K562 (cell line): ENCODE results near the gene KRTAP5-7. TPM values are rescaled to one million over a fixed set of nuclear protein-coding genes. Genes with fewer than 3 reads are reported as not detected.

Source experiments
- ATAC-seq: fragments of 200-7000 bp; cut with Tn5 transposase; 3 replicates; pipeline ENCODE4 v1.9.1; 2020; ENCODE audit warnings: moderate library complexity
- BruUV-seq: library from RNA; stranded (reverse); fragments of 400-500 nt; replicated peaks from 2 replicates; lab custom pipeline; 2021; lab: Mats Ljungman, UMichigan
- CTCF ChIA-PET: fragments of 300-600 bp; formaldehyde crosslinking; extraction: SDS; loops from one replicate; lab custom pipeline; 2021; ENCODE audit warnings: low intra/inter-chr PET ratio; lab: Yijun Ruan, JAX
- POLR2A ChIA-PET: fragments of 300-600, 350-650 bp; sonication (Branson Sonifier 250); formaldehyde crosslinking; extraction: SDS; loops from one replicate; lab custom pipeline; 2021; ENCODE audit warnings: antibody characterized with exemption, inconsistent platforms; lab: Yijun Ruan, JAX
- DNase-seq, 4 experiments: peaks; one replicate each; pipeline versions ENCODE4 v3.0.0 to v3.0.0-alpha.2; 2011 to 2018; ENCODE audit warnings: low spot score in 3 of 4, mixed read lengths in 3 of 4; ENCODE audit errors: extremely low read depth in 1 of 4
- FAIRE-seq: peaks from 2 replicates; lab custom pipeline; 2011; peaks lifted over from hg19 to GRCh38; lab: Jason Lieb, UNC
- H2AFZ ChIP-seq: 2 replicates; pipeline ENCODE4 v1.6.0; 2011; ENCODE audit warnings: low read depth, low read length, control low read depth, inconsistent platforms
- H3K27ac ChIP-seq: fragments of 200-600 bp; 3 replicates; pipeline ENCODE4 v1.8.0; 2011; ENCODE audit warnings: low read depth, mild to moderate bottlenecking, control low read depth, inconsistent platforms, low read length, moderate library complexity, mixed read lengths; ENCODE audit errors: extremely low read depth
- H3K27me3 ChIP-seq, 2 experiments: fragments of 300-600 bp in 1 of 2; 2 replicates in 1 of 2; 3 replicates in 1 of 2; pipeline versions ENCODE4 v1.6.0 to v1.8.0; 2011; ENCODE audit warnings: inconsistent platforms in 2 of 2, low read length in 2 of 2, mild to moderate bottlenecking in 1 of 2, mixed read lengths in 1 of 2, moderate library complexity in 1 of 2; ENCODE audit not compliant: control insufficient read depth in 2 of 2, insufficient read depth in 2 of 2
- H3K36me3 ChIP-seq: fragments of 300-600 bp; 3 replicates; pipeline ENCODE4 v1.8.0; 2011; ENCODE audit warnings: mild to moderate bottlenecking, low read length, inconsistent platforms; ENCODE audit not compliant: control insufficient read depth, insufficient read depth
- H3K4me1 ChIP-seq, 2 experiments: fragments of 200-600 bp in 1 of 2; replicated peaks in 1 of 2; 2 replicates in 1 of 2; 3 replicates in 1 of 2; pipeline versions ENCODE4 v1.5.1 to v1.8.0; 2011; ENCODE audit warnings: inconsistent platforms in 2 of 2, low read length in 2 of 2, mild to moderate bottlenecking in 1 of 2, mixed read lengths in 1 of 2, moderate library complexity in 1 of 2; ENCODE audit not compliant: control insufficient read depth in 2 of 2, insufficient read depth in 2 of 2
- H3K4me2 ChIP-seq: 2 replicates; pipeline ENCODE4 v1.6.1; 2011; ENCODE audit warnings: low read length, control low read depth, inconsistent platforms, mixed read lengths; ENCODE audit not compliant: insufficient read depth
- H3K4me3 ChIP-seq: fragments of 200-600 bp; sonication (generic), shearing (Covaris generic); 2 replicates; pipeline ENCODE4 v1.5.1; 2016; ENCODE audit warnings: control low read depth, inconsistent platforms
- H3K79me2 ChIP-seq: fragments of 200-600 bp; 3 replicates; pipeline ENCODE4 v1.8.0; 2011; ENCODE audit warnings: low read length, inconsistent platforms; ENCODE audit not compliant: control insufficient read depth, insufficient read depth
- H3K9ac ChIP-seq, 2 experiments: 2 replicates each; pipeline versions ENCODE4 v1.6.0 to v1.6.1; 2011; ENCODE audit warnings: low read depth in 2 of 2, low read length in 2 of 2, control low read depth in 1 of 2, inconsistent platforms in 1 of 2, mild to moderate bottlenecking in 1 of 2, mixed read lengths in 1 of 2; ENCODE audit not compliant: insufficient read depth in 1 of 2
- H3K9me1 ChIP-seq: one replicate; pipeline ENCODE4 v1.6.0; 2011; ENCODE audit warnings: inconsistent platforms, mild to moderate bottlenecking, low read length, moderate library complexity; ENCODE audit not compliant: control insufficient read depth, insufficient read depth
- H3K9me3 ChIP-seq: replicated peaks from 2 replicates; pipeline ENCODE4 v1.5.1; 2011; ENCODE audit warnings: low read depth, low read length, inconsistent platforms; ENCODE audit not compliant: control insufficient read depth, insufficient read depth
- H4K20me1 ChIP-seq: replicated peaks from 2 replicates; pipeline ENCODE4 v1.6.1; 2011; ENCODE audit warnings: low read length, inconsistent platforms, mixed read lengths; ENCODE audit not compliant: control insufficient read depth, insufficient read depth
- ATF1 ChIP-seq, 2 experiments: fragments of 450-650 bp in 1 of 2; IDR thresholded peaks; 2 replicates each; pipeline ENCODE4 v1.6.1; 2016; ENCODE audit warnings: missing compliant biosample characterization in 1 of 2, missing genetic modification characterization in 1 of 2
- BRF2 ChIP-seq: IDR thresholded peaks from 3 replicates; pipeline ENCODE4 v1.6.1; 2011; ENCODE audit warnings: borderline replicate concordance, mild to moderate bottlenecking; ENCODE audit not compliant: insufficient read length, insufficient read depth
- CHAMP1 ChIP-seq: fragments of 450-650 bp; IDR thresholded peaks from 2 replicates; pipeline ENCODE4 v1.6.1; 2016; ENCODE audit warnings: mild to moderate bottlenecking
- ELK3 ChIP-seq: fragments of 450-650 bp; formaldehyde crosslinking; IDR thresholded peaks from 2 replicates; pipeline ENCODE4 v1.4.0; 2020; ENCODE audit warnings: mild to moderate bottlenecking
- EZH2 ChIP-seq: IDR thresholded peaks from 2 replicates; pipeline ENCODE4 v1.6.1; 2012; ENCODE audit warnings: low read depth, mild to moderate bottlenecking, inconsistent platforms, low read length, borderline replicate concordance
- FOXJ2 ChIP-seq: fragments of 200-800 bp; sonication (Bioruptor generic); IDR thresholded peaks from 2 replicates; pipeline ENCODE4 v1.6.1; 2016; ENCODE audit warnings: missing genetic modification characterization, missing compliant biosample characterization
- HIVEP1 ChIP-seq: fragments of 250-450 bp; sonication (Bioruptor Pico); IDR thresholded peaks from 2 replicates; pipeline ENCODE4 v1.4.0; 2020; ENCODE audit warnings: mild to moderate bottlenecking
- IRF2 ChIP-seq: sonication (generic); formaldehyde crosslinking; IDR thresholded peaks from 2 replicates; pipeline ENCODE4 v1.8.1; 2022; ENCODE audit warnings: mild to moderate bottlenecking, missing genetic modification reagents
- KDM5B ChIP-seq: fragments of 200-600 bp; sonication (generic); IDR thresholded peaks from 2 replicates; pipeline ENCODE4 v1.6.1; 2012; ENCODE audit warnings: low read depth, mild to moderate bottlenecking, moderate library complexity, low read length, control low read depth, inconsistent platforms; ENCODE audit not compliant: insufficient replicate concordance
- MECOM ChIP-seq: fragments of 250-450 bp; sonication (Bioruptor Pico); IDR thresholded peaks from 2 replicates; pipeline ENCODE4 v1.8.0; 2022; ENCODE audit warnings: inconsistent platforms
- POLR2A ChIP-seq: fragments of 450-650 bp; conservative IDR thresholded peaks from 2 replicates; pipeline ENCODE4 v1.6.1; 2016
- POLR3A ChIP-seq: IDR thresholded peaks from 2 replicates; pipeline ENCODE4 v1.6.1; 2011; ENCODE audit warnings: borderline replicate concordance, mild to moderate bottlenecking, moderate library complexity; ENCODE audit not compliant: insufficient read length, insufficient read depth; ENCODE audit errors: extremely low read depth
- PTBP1 ChIP-seq: fragments of 200-400 bp; formaldehyde crosslinking; IDR thresholded peaks from 2 replicates; pipeline ENCODE4 v1.6.1; 2017; ENCODE audit warnings: low read depth, low read length
- SAFB2 ChIP-seq: fragments of 200-400 bp; formaldehyde crosslinking; IDR thresholded peaks from 2 replicates; pipeline ENCODE4 v1.6.1; 2018; ENCODE audit warnings: borderline replicate concordance, low read length, low read depth, moderate library complexity; ENCODE audit not compliant: severe bottlenecking
- ZNF124 ChIP-seq: sonication (generic); formaldehyde crosslinking; IDR thresholded peaks from 2 replicates; pipeline ENCODE4 v1.8.1; 2022; ENCODE audit warnings: missing genetic modification reagents
- ZNF134 ChIP-seq: fragments of 250-450 bp; sonication (Bioruptor Pico); conservative IDR thresholded peaks from 2 replicates; pipeline ENCODE4 v1.4.0; 2020
- ZNF324 ChIP-seq: fragments of 250-450 bp; sonication (Bioruptor Pico); IDR thresholded peaks from 2 replicates; pipeline ENCODE4 v1.4.0; 2020; ENCODE audit warnings: mild to moderate bottlenecking
- WGBS: fragments of 100-300 bp; shearing (Covaris generic); methylation state at CpG from one replicate; pipeline ENCODE4 v1.1.6; 2016; ENCODE audit warnings: low coverage, mixed read lengths; ENCODE audit not compliant: insufficient coverage; ENCODE audit errors: missing lambda C conversion rate; 5-methylcytosine and 5-hydroxymethylcytosine counted together
- in situ Hi-C: fragments of 300-500 bp; cut with MboI; formaldehyde crosslinking; loops from 4 replicates; pipeline ENCODE4 v1.15.0; 2018; ENCODE audit warnings: inconsistent platforms, mixed read lengths
- intact Hi-C: fragments of 100-400 bp; cut with micrococcal nuclease; formaldehyde crosslinking; loops from 2 replicates; pipeline ENCODE4 v1.14.2; 2022
- polyA plus RNA-seq, 8 experiments: library from polyadenylated mRNA; depleted of rRNA in 4 of 8; stranded (reverse) in 5 of 8; unstranded in 3 of 8; fragments of >200 nt; fragmentation: Nextera tagmentation in 2 of 8; fragmentation: Illumina TruSeq in 1 of 8; extraction: Ambion mirVana in 2 of 8; extraction: Trizol in 1 of 8; gene quantifications; 2 replicates each; pipeline versions ENCODE4 v1.2.1 to v1.2.3, GENCODE V29; 2011 to 2014; ENCODE audit warnings: inconsistent platforms in 1 of 8, missing spikeins in 1 of 8
- total RNA-seq, 7 experiments: library from RNA; depleted of rRNA in 6 of 7; stranded (reverse); fragments of >200 nt in 6 of 7; fragmentation: Illumina TruSeq in 2 of 7; extraction: Trizol in 2 of 7; gene quantifications; 2 replicates each; pipeline versions ENCODE4 v1.2.1 to v1.2.3, GENCODE V29; 2011 to 2021; ENCODE audit warnings: low replicate concordance in 1 of 7
- TF ChIP-seq, protein P1 (sequence below), 2 experiments: fragments of 450-650 bp in 1 of 2; sonication (generic) in 1 of 2; formaldehyde crosslinking; conservative IDR thresholded peaks; 2 replicates each; pipeline versions ENCODE4 v1.4.0 to v1.8.1; 2020 to 2022; ENCODE audit warnings: mild to moderate bottlenecking in 1 of 2, missing genetic modification reagents in 1 of 2

KRTAP5-7 gene
- total and polyA plus RNA-seq, 9 of the 15 experiments (the other 6 are each of a cell fraction or from before 2014, with no cell fraction given) = not detected

- Histone ChIP-seq H3K9me3 (no peaks in the 10 kb centered on the region), H3K9ac (no peak overlapping the region), H3K36me3 (no peaks in the 10 kb centered on the region), H3K4me2 (no peak overlapping the region), H3K27ac (no peak overlapping the region), H3K9me1 (no peaks in the 10 kb centered on the region), H4K20me1 (no peaks in the 10 kb centered on the region), H2AFZ (no peak overlapping the region), H3K79me2 (no peaks in the 10 kb centered on the region), H3K4me3 (no peak overlapping the region), H3K4me1 (no peaks in the 10 kb centered on the region), H3K27me3 (peaks cover 21 to 63% of the 10 kb centered on the region in 2 experiments)
- FAIRE-seq (no peak), DNase-seq (no peak), ATAC-seq (no peak)
- in situ Hi-C loops (no loop called here), intact Hi-C loops (no loop called here)
- POLR2A ChIA-PET = no interaction called here
- CTCF ChIA-PET = no interaction called here
- 0% methylated on average over 8 of the region's 8 CpGs for whole genome bisulfite sequencing
- no TSS peak for BruUV-seq
- no peak for TF ChIP-seq KDM5B
- TF ChIP-seq ZNF324 = no peak
- no peak for TF ChIP-seq CHAMP1
- TF ChIP-seq ZNF124 (CRISPR knock-in tag) = no peak
- TF ChIP-seq BRF2 = no peak
- no peak for TF ChIP-seq POLR3A
- no peak for TF ChIP-seq POLR2A
- TF ChIP-seq MECOM = no peak
- TF ChIP-seq HIVEP1 (CRISPR knock-in tag) = no peak
- TF ChIP-seq FOXJ2 (tag) = no peak
- TF ChIP-seq ELK3 (CRISPR knock-in tag) = no peak
- no peak for TF ChIP-seq IRF2 (CRISPR knock-in tag)
- TF ChIP-seq ATF1 (CRISPR knock-in tag; IDR thresholded peaks at IDR 0.05) = no peak
- no peak for TF ChIP-seq ATF1 (tag; IDR thresholded peaks at IDR 0.05)
- TF ChIP-seq, protein P1, sequence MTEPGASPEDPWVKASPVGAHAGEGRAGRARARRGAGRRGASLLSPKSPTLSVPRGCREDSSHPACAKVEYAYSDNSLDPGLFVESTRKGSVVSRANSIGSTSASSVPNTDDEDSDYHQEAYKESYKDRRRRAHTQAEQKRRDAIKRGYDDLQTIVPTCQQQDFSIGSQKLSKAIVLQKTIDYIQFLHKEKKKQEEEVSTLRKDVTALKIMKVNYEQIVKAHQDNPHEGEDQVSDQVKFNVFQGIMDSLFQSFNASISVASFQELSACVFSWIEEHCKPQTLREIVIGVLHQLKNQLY (CRISPR knock-in tag; conservative IDR thresholded peaks at IDR 0.05) = no peak
- no peak for TF ChIP-seq SAFB2
- no peak for TF ChIP-seq ZNF134 (CRISPR knock-in tag)
- no peak for TF ChIP-seq PTBP1
- no peak for TF ChIP-seq EZH2
These were observed 41.8 kb downstream of the KRTAP5-7 start for GRCh38 chr11:71568704-71569349.
